Endothelial cell of umbilical vein (primary cell): ENCODE measurements around the gene RASD1. TPM values are rescaled to one million over a fixed set of nuclear protein-coding genes. Genes with fewer than 3 reads are reported as not detected.

Source experiments
- BruUV-seq: library from RNA; stranded (reverse); fragments of 400-500 nt; replicated peaks from 2 replicates; lab custom pipeline; 2021; lab: Mats Ljungman, UMichigan
- CTCF ChIA-PET: fragments of 300-600, 350-600 bp; sonication (Branson Sonifier 250); formaldehyde crosslinking; loops from one replicate; lab custom pipeline; 2021; ENCODE audit warnings: antibody characterized with exemption, inconsistent platforms; lab: Charles Lee
- POLR2A ChIA-PET: fragments of 300-600, 350-600 bp; sonication (Branson Sonifier 250); formaldehyde crosslinking; loops from one replicate; lab custom pipeline; 2021; ENCODE audit warnings: antibody characterized with exemption, inconsistent platforms; lab: Charles Lee
- DNase-seq: peaks from one replicate; pipeline ENCODE4 v3.0.0-alpha.2; 2011; ENCODE audit warnings: low read depth, low spot score
- FAIRE-seq: peaks from 2 replicates; lab custom pipeline; 2011; peaks lifted over from hg19 to GRCh38; lab: Jason Lieb, UNC
- H2AFZ ChIP-seq: 2 replicates; pipeline ENCODE4 v1.6.0; 2012; ENCODE audit warnings: low read depth, low read length, control low read depth, inconsistent platforms
- H3K27ac ChIP-seq: 2 replicates; pipeline ENCODE4 v1.5.1; 2011; ENCODE audit warnings: low read depth, mild to moderate bottlenecking, control low read depth, low read length, moderate library complexity; ENCODE audit not compliant: insufficient read depth
- H3K27me3 ChIP-seq, 2 experiments: 2 replicates each; pipeline versions ENCODE4 v1.6.0 to v1.6.1; 2011; ENCODE audit warnings: low read length in 2 of 2, mixed read lengths in 1 of 2; ENCODE audit not compliant: control insufficient read depth in 2 of 2, insufficient read depth in 2 of 2
- H3K36me3 ChIP-seq, 2 experiments: 2 replicates in 1 of 2; 3 replicates in 1 of 2; pipeline ENCODE4 v1.5.1; 2011; ENCODE audit warnings: low read length in 2 of 2, mild to moderate bottlenecking in 1 of 2, moderate library complexity in 1 of 2; ENCODE audit not compliant: control insufficient read depth in 2 of 2, insufficient read depth in 2 of 2; ENCODE audit errors: extremely low read depth in 1 of 2
- H3K4me1 ChIP-seq: 3 replicates; pipeline ENCODE4 v1.5.1; 2011; ENCODE audit warnings: mild to moderate bottlenecking, low read length; ENCODE audit not compliant: control insufficient read depth, insufficient read depth; ENCODE audit errors: extremely low read depth
- H3K4me2 ChIP-seq: 2 replicates; pipeline ENCODE4 v1.6.1; 2011; ENCODE audit warnings: low read length, control low read depth, mixed read lengths; ENCODE audit not compliant: insufficient read depth
- H3K4me3 ChIP-seq, 3 experiments: fragments of 200-600 bp in 1 of 3; sonication (generic), shearing (Covaris generic) in 1 of 3; replicated peaks in 1 of 3; 2 replicates each; pipeline ENCODE4 v1.5.1; 2011 to 2016; ENCODE audit warnings: control low read depth in 3 of 3, low read length in 3 of 3, mild to moderate bottlenecking in 2 of 3, inconsistent platforms in 1 of 3, low read depth in 1 of 3, moderate library complexity in 1 of 3; ENCODE audit not compliant: insufficient read depth in 1 of 3
- H3K79me2 ChIP-seq: 2 replicates; pipeline ENCODE4 v1.6.0; 2012; ENCODE audit warnings: low read length, inconsistent platforms; ENCODE audit not compliant: control insufficient read depth, insufficient read depth
- H3K9ac ChIP-seq: replicated peaks from 2 replicates; pipeline ENCODE3; 2011; ENCODE audit warnings: low read length, control low read depth; ENCODE audit not compliant: insufficient read depth; ENCODE audit errors: extremely low read depth
- H3K9me1 ChIP-seq: replicated peaks from 3 replicates; pipeline ENCODE4 v1.6.0; 2011; ENCODE audit warnings: mild to moderate bottlenecking, low read length; ENCODE audit not compliant: control insufficient read depth, insufficient read depth; ENCODE audit errors: extremely low read depth
- H3K9me3 ChIP-seq: replicated peaks from 2 replicates; pipeline ENCODE4 v1.5.1; 2012; ENCODE audit warnings: low read length, inconsistent platforms; ENCODE audit not compliant: control insufficient read depth, insufficient read depth
- H4K20me1 ChIP-seq: replicated peaks from 2 replicates; pipeline ENCODE3; 2011; ENCODE audit warnings: mild to moderate bottlenecking, low read length; ENCODE audit not compliant: control insufficient read depth, insufficient read depth; ENCODE audit errors: extremely low read depth
- CTCF ChIP-seq, 2 donors: IDR thresholded peaks; 1 replicate in 1 of 2; 2 replicates in 1 of 2; pipeline ENCODE4 v1.5.1; 2011; ENCODE audit warnings: low read length in 2 of 2, mild to moderate bottlenecking in 2 of 2, moderate library complexity in 2 of 2, control low read depth in 1 of 2, inconsistent platforms in 1 of 2, low read depth in 1 of 2; ENCODE audit not compliant: insufficient read depth in 1 of 2; ENCODE audit errors: extremely low read depth in 1 of 2
- EZH2 ChIP-seq: IDR thresholded peaks from 2 replicates; pipeline ENCODE4 v1.6.1; 2012; ENCODE audit warnings: borderline replicate concordance, low read depth, mild to moderate bottlenecking, moderate library complexity, low read length, inconsistent platforms; ENCODE audit not compliant: severe bottlenecking
- FOS ChIP-seq: IDR thresholded peaks from 2 replicates; pipeline ENCODE4 v1.6.1; 2011; ENCODE audit warnings: mild to moderate bottlenecking, low read length, moderate library complexity, borderline replicate concordance; ENCODE audit not compliant: insufficient read depth
- GATA2 ChIP-seq: IDR thresholded peaks from 2 replicates; pipeline ENCODE4 v1.7.0; 2011; ENCODE audit warnings: low read depth, mild to moderate bottlenecking, moderate library complexity, mixed read lengths, low read length; ENCODE audit not compliant: insufficient read length, insufficient read depth
- JUN ChIP-seq: IDR thresholded peaks from 2 replicates; pipeline ENCODE4 v1.6.1; 2011; ENCODE audit warnings: borderline replicate concordance, low read depth; ENCODE audit not compliant: insufficient read length, insufficient read depth
- MAX ChIP-seq: IDR thresholded peaks from 2 replicates; pipeline ENCODE4 v1.6.1; 2011; ENCODE audit not compliant: insufficient read depth, insufficient read length
- MYC ChIP-seq: IDR thresholded peaks from one replicate; pipeline ENCODE4 v1.6.1; 2011; ENCODE audit warnings: mild to moderate bottlenecking, low read depth, low read length
- POLR2A ChIP-seq: IDR thresholded peaks from 2 replicates; pipeline ENCODE4 v1.6.1; 2012; ENCODE audit warnings: low read depth, mild to moderate bottlenecking, control low read depth, low read length
- POLR2AphosphoS5 ChIP-seq: IDR thresholded peaks from 2 replicates; pipeline ENCODE4 v1.6.1; 2012; ENCODE audit warnings: low read depth, mild to moderate bottlenecking, control low read depth, low read length, moderate library complexity; ENCODE audit not compliant: insufficient read depth
- dilution Hi-C: fragments of 300-500 bp; cut with MboI; formaldehyde crosslinking; loops from one replicate; pipeline ENCODE4 v1.15.0; 2019; ENCODE audit warnings: low sequenced_read_pairs; ENCODE audit not compliant: extremely low pct_ligation_motif_present
- intact Hi-C: fragments of 100-400 bp; cut with micrococcal nuclease; formaldehyde crosslinking; loops from one replicate; pipeline ENCODE4 v1.10.0; 2022
- polyA plus RNA-seq, 4 experiments: library from polyadenylated mRNA; depleted of rRNA in 3 of 4; stranded (reverse) in 3 of 4; unstranded in 1 of 4; fragments of >200 nt; gene quantifications; 2 replicates each; pipeline versions ENCODE4 v1.2.1 to v1.2.3, GENCODE V29; 2011 to 2012; ENCODE audit warnings: missing spikeins in 1 of 4
- total RNA-seq: library from RNA; stranded (reverse); gene quantifications from 2 replicates; pipeline ENCODE4 v1.2.3, GENCODE V29; 2021

The RASD1 gene
- total and polyA plus RNA-seq, 2 donors (not counting 3 experiments of a cell fraction or from before 2014, with no cell fraction given): 4.2 to 15.7 TPM

DNA sequence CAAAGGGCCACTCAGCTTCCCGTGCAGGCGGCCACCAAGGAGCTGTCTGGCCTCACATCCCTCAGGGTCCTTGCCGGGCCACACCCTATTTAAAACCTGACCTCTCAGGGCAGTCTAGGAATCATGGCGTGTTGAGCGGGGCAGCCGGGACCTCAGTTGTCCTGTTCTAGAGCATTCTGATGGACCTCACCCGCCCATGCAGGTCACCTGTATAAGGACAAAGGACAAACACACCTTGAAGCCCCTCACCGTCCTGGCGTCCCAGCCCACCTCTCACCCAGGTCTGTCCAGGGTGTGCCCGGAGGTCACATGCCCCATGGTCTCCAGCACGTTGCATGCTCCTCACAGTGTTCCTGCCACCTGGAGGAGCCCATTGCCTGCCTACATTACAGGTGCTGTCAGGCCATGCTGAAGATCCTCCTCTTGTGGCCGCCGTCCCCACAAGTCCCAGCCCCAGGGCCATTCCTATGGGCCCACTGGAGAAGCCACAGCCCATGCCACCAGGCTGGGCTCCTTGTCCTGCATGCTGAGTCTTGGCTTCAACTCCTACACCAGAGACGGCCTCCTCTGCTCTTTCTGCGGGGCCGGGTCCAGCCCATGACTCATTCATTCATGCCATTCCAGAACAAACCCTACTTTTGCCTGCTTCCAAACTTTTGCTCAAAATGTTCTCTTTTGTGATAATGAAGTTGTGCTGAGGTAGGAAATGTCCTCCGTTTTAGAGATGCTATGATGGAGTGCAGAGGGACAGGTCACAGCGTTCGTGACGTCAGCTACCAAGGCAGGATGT, 49.0 kb upstream of the RASD1 start:
- FAIRE-seq: no peak
- POLR2A ChIA-PET: no interaction called here
- no peak overlapping the region for H3K4me2 ChIP-seq

More for the DNA sequence above, 49.0 kb upstream of the RASD1 start:
- H3K9ac ChIP-seq: no peak overlapping the region
- H3K27ac ChIP-seq: no peak overlapping the region
- no peak overlapping the region for H3K4me3 ChIP-seq
- H3K79me2 ChIP-seq: no peaks in the 10 kb centered on the region
- dilution Hi-C loops: no loop called here
- intact Hi-C loops: no loop called here
- no TSS peak for BruUV-seq
- H4K20me1 ChIP-seq: no peaks in the 10 kb centered on the region
- TF ChIP-seq POLR2AphosphoS5: no peak
- no peak for TF ChIP-seq GATA2
- TF ChIP-seq MAX: no peak
- TF ChIP-seq FOS: no peak
- no peak for TF ChIP-seq EZH2
- TF ChIP-seq MYC: no peak
- no peak for TF ChIP-seq JUN
- no peak for TF ChIP-seq POLR2A
- TF ChIP-seq CTCF (IDR thresholded peaks at IDR 0.05; ENCODE audit: extremely low read depth in 1 of 2, insufficient read depth in 1 of 2, low read depth in 1 of 2, low read length in 2 of 2): no peak
- DNase-seq: no peak
- H3K4me1 ChIP-seq: no peaks in the 10 kb centered on the region
- H3K27me3 ChIP-seq: no peaks in the 10 kb centered on the region
- no peaks in the 10 kb centered on the region for H3K9me3 ChIP-seq
- no peak overlapping the region for H2AFZ ChIP-seq
- H3K36me3 ChIP-seq: no peaks in the 10 kb centered on the region
- H3K9me1 ChIP-seq: no peaks in the 10 kb centered on the region
- CTCF ChIA-PET: no interaction called here
